ENCODE results near the gene TPK1. TPM values are rescaled to one million over a fixed set of nuclear protein-coding genes. Genes with fewer than 3 reads are reported as not detected.
"Not testable (repeated sequence)": the region's sequence is repeated elsewhere in the genome, so short reads cannot be mapped to it uniquely, and the experiment has no call there.

Gene TPK1
- polyA plus RNA-seq, 2 donors: 0.63 to 1.8 TPM

DNA sequence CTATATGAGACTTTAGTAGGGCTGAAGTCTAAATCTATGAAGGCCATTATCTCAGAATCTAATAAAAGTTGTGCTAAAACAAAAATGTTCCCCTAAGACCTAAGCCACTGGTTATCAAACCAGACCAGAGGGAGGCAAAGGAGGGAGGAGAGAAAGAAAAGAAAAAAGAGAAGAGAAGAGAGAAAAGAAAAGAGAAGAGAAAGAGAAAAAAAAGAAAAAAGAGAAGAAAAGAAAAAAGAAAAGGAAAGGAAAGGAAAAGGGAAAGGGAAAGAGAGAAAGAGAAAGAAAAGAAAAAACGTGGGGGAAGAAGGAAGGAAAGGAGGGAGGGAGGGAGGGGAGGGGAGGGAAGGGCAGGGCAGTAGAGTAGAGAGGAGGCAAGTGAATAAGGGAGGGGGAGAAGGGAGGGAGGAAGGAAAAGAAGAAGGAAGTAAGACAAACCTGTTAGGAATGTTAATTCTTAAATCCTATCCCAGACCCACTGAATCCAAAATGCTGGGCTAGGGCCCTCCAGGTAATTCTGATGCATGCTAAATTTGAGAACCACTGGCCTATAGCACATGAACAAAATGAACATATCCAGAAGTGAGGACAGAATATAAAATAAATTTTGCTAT lies 98.9 kb downstream of the TPK1 start:
- 30 to 32% methylated on average over 1 of the region's 1 CpG for whole genome bisulfite sequencing, 2 donors
- H3K27ac ChIP-seq (ENCODE audit: low read depth in 2 of 2, low read length in 1 of 2): no peak overlapping the region
- no peaks in the 10 kb centered on the region for H3K36me3 ChIP-seq (ENCODE audit: control insufficient read depth in 2 of 2, insufficient read depth in 2 of 2, low read length in 1 of 2)
- no peaks in the 10 kb centered on the region for H3K27me3 ChIP-seq (ENCODE audit: control insufficient read depth in 1 of 2, insufficient read depth in 2 of 2, low read length in 2 of 2)
- no peaks in the 10 kb centered on the region for H3K9me3 ChIP-seq (ENCODE audit: control insufficient read depth in 2 of 2, insufficient read depth in 1 of 2, low read depth in 1 of 2, low read length in 1 of 2)
- no peak overlapping the region for H3K4me3 ChIP-seq (ENCODE audit: low read depth in 1 of 2, low read length in 2 of 2)
- no peaks in the 10 kb centered on the region for H3K4me1 ChIP-seq (ENCODE audit: control insufficient read depth in 2 of 2, insufficient read depth in 2 of 2, low read length in 1 of 2)

DNA sequence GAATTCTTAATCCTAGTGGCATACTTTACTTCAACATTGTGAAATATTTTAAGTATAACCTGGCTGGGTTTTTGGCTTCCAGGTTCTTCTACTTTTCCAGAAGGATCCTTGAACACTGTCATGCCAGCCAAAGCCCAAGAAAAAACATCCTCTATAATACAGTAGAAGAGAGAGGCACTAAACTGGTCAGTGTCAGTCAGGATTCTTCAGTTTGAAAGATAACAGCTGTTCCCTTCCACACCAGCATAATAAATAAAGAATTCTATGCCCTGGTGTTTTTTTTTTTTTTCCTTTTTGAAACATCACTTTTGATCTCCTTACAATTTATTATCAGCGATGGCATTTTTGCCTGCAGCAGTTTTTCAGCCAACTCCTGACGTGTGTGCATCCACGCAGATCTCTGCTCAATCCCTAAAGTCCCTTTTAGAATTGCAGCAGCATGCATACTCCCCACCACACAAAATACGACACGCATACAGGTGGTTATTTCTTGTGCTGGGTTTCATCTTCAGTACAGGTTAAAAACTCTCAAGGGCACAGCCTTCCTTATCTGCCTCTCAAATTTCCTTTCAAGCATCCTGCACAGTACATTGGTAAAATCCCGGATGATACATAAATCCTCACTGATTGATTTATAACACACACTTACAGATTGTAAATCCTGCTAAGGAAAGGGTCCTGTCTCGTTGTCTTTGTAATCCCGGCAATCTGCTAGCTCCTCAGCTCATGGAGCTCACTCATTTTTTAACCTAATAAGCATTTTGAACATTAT lies 100.2 kb downstream of the TPK1 start:
- Histone ChIP-seq H3K27ac (ENCODE audit: low read depth in 2 of 2, low read length in 1 of 2) (no peak overlapping the region), H3K36me3 (ENCODE audit: control insufficient read depth in 2 of 2, insufficient read depth in 2 of 2, low read length in 1 of 2) (no peaks in the 10 kb centered on the region), H3K4me3 (ENCODE audit: low read depth in 1 of 2, low read length in 2 of 2) (no peak overlapping the region), H3K9me3 (ENCODE audit: control insufficient read depth in 2 of 2, insufficient read depth in 1 of 2, low read depth in 1 of 2, low read length in 1 of 2) (no peaks in the 10 kb centered on the region), H3K27me3 (ENCODE audit: control insufficient read depth in 1 of 2, insufficient read depth in 2 of 2, low read length in 2 of 2) (no peaks in the 10 kb centered on the region), H3K4me1 (ENCODE audit: control insufficient read depth in 2 of 2, insufficient read depth in 2 of 2, low read length in 1 of 2) (no peaks in the 10 kb centered on the region)
- WGBS, 2 donors: 47 to 56% methylated on average over 8 of the region's 8 CpGs

- Histone ChIP-seq H3K27ac (ENCODE audit: low read depth in 2 of 2, low read length in 1 of 2) (no peak overlapping the region), H3K4me3 (ENCODE audit: low read depth in 1 of 2, low read length in 2 of 2) (no peak overlapping the region), H3K9me3 (ENCODE audit: control insufficient read depth in 2 of 2, insufficient read depth in 1 of 2, low read depth in 1 of 2, low read length in 1 of 2) (no peaks in the 10 kb centered on the region), H3K36me3 (ENCODE audit: control insufficient read depth in 2 of 2, insufficient read depth in 2 of 2, low read length in 1 of 2) (no peaks in the 10 kb centered on the region), H3K4me1 (ENCODE audit: control insufficient read depth in 2 of 2, insufficient read depth in 2 of 2, low read length in 1 of 2) (no peaks in the 10 kb centered on the region), H3K27me3 (ENCODE audit: control insufficient read depth in 1 of 2, insufficient read depth in 2 of 2, low read length in 2 of 2) (no peaks in the 10 kb centered on the region)
- WGBS, 2 donors: 87 to 88% methylated on average over 6 of the region's 6 CpGs
Observed at GRCh38 chr7:144731661-144732351, 104.0 kb downstream of the TPK1 start.

DNA sequence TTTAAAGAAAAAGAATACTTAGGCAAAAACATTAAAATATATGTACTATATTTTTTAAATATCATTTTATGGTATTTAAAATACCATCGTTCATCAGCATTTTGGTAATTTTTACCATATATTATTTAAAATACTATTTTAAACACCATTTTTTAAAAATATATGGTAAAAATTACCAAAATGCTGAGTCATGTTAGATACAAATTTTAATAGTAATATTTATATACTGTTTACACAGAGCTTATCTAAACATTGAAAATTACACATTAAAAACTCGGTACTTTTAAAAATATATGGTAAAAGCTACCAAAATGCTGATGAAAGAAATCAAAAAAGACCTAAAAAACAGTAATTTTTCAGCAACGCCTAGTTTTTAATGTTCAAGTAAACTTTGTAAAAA lies 105.6 kb downstream of the TPK1 start:
- Histone ChIP-seq H3K4me1 (ENCODE audit: control insufficient read depth in 2 of 2, insufficient read depth in 2 of 2, low read length in 1 of 2) (no peaks in the 10 kb centered on the region), H3K9me3 (ENCODE audit: control insufficient read depth in 2 of 2, insufficient read depth in 1 of 2, low read depth in 1 of 2, low read length in 1 of 2) (no peaks in the 10 kb centered on the region), H3K36me3 (ENCODE audit: control insufficient read depth in 2 of 2, insufficient read depth in 2 of 2, low read length in 1 of 2) (no peaks in the 10 kb centered on the region), H3K27ac (ENCODE audit: low read depth in 2 of 2, low read length in 1 of 2) (no peak overlapping the region), H3K4me3 (ENCODE audit: low read depth in 1 of 2, low read length in 2 of 2) (no peak overlapping the region), H3K27me3 (ENCODE audit: control insufficient read depth in 1 of 2, insufficient read depth in 2 of 2, low read length in 2 of 2) (no peaks in the 10 kb centered on the region)
- 81 to 83% methylated on average over 3 of the region's 3 CpGs for WGBS, 2 donors

DNA sequence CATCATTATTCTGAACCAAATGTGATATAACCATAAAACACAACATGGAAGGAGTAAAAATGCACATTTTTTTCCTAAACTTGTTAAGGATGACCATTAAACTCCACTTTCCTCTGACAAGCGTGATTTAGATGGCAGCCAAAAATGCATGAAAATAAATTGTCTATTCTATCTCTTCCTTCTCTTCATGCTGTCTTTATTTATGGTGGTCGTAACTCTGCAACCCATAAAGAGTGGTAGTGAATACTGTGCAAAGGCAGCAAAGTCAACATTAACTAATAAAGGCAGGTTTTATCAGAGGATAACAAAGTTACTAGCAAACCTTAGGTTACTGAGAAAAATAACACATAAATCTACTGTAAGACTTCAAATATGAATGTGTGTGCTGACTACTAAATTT lies 106.6 kb downstream of the TPK1 start:
- Histone ChIP-seq H3K27ac (ENCODE audit: low read depth in 2 of 2, low read length in 1 of 2) (no peak overlapping the region), H3K4me3 (ENCODE audit: low read depth in 1 of 2, low read length in 2 of 2) (no peak overlapping the region), H3K27me3 (ENCODE audit: control insufficient read depth in 1 of 2, insufficient read depth in 2 of 2, low read length in 2 of 2) (no peaks in the 10 kb centered on the region), H3K36me3 (ENCODE audit: control insufficient read depth in 2 of 2, insufficient read depth in 2 of 2, low read length in 1 of 2) (no peaks in the 10 kb centered on the region), H3K9me3 (ENCODE audit: control insufficient read depth in 2 of 2, insufficient read depth in 1 of 2, low read depth in 1 of 2, low read length in 1 of 2) (no peaks in the 10 kb centered on the region), H3K4me1 (ENCODE audit: control insufficient read depth in 2 of 2, insufficient read depth in 2 of 2, low read length in 1 of 2) (no peaks in the 10 kb centered on the region)
- WGBS, 2 donors: 72 to 73% methylated on average over 2 of the region's 2 CpGs

- Histone ChIP-seq H3K4me3 (ENCODE audit: low read depth in 1 of 2, low read length in 2 of 2) (no peak overlapping the region), H3K36me3 (ENCODE audit: control insufficient read depth in 2 of 2, insufficient read depth in 2 of 2, low read length in 1 of 2) (no peaks in the 10 kb centered on the region), H3K9me3 (ENCODE audit: control insufficient read depth in 2 of 2, insufficient read depth in 1 of 2, low read depth in 1 of 2, low read length in 1 of 2) (no peaks in the 10 kb centered on the region), H3K4me1 (ENCODE audit: control insufficient read depth in 2 of 2, insufficient read depth in 2 of 2, low read length in 1 of 2) (no peaks in the 10 kb centered on the region), H3K27ac (ENCODE audit: low read depth in 2 of 2, low read length in 1 of 2) (no peak overlapping the region), H3K27me3 (ENCODE audit: control insufficient read depth in 1 of 2, insufficient read depth in 2 of 2, low read length in 2 of 2) (no peaks in the 10 kb centered on the region)
- 61% methylated on average over 4 of the region's 4 CpGs for WGBS, 2 donors
Observed at GRCh38 chr7:144728551-144728950, 107.3 kb downstream of the TPK1 start.

GRCh38 chr7:144726840-144727239 lies 109.0 kb downstream of the TPK1 start:
- not testable (repeated sequence) for H3K4me3 ChIP-seq (ENCODE audit: low read depth in 1 of 2, low read length in 2 of 2); H3K27me3 ChIP-seq (ENCODE audit: control insufficient read depth in 1 of 2, insufficient read depth in 2 of 2, low read length in 2 of 2); H3K27ac ChIP-seq (ENCODE audit: low read depth in 2 of 2, low read length in 1 of 2); H3K4me1 ChIP-seq (ENCODE audit: control insufficient read depth in 2 of 2, insufficient read depth in 2 of 2, low read length in 1 of 2); H3K36me3 ChIP-seq (ENCODE audit: control insufficient read depth in 2 of 2, insufficient read depth in 2 of 2, low read length in 1 of 2); H3K9me3 ChIP-seq (ENCODE audit: control insufficient read depth in 2 of 2, insufficient read depth in 1 of 2, low read depth in 1 of 2, low read length in 1 of 2)
- 90 to 94% methylated on average over 12 of the region's 12 CpGs for WGBS, 2 donors

- Histone ChIP-seq H3K27me3 (ENCODE audit: control insufficient read depth in 1 of 2, insufficient read depth in 2 of 2, low read length in 2 of 2) (no peaks in the 10 kb centered on the region), H3K36me3 (ENCODE audit: control insufficient read depth in 2 of 2, insufficient read depth in 2 of 2, low read length in 1 of 2) (no peaks in the 10 kb centered on the region), H3K4me1 (ENCODE audit: control insufficient read depth in 2 of 2, insufficient read depth in 2 of 2, low read length in 1 of 2) (no peaks in the 10 kb centered on the region), H3K4me3 (ENCODE audit: low read depth in 1 of 2, low read length in 2 of 2) (no peak overlapping the region), H3K9me3 (ENCODE audit: control insufficient read depth in 2 of 2, insufficient read depth in 1 of 2, low read depth in 1 of 2, low read length in 1 of 2) (no peaks in the 10 kb centered on the region), H3K27ac (ENCODE audit: low read depth in 2 of 2, low read length in 1 of 2) (no peak overlapping the region)
- WGBS, 2 donors: 79 to 81% methylated on average over 1 of the region's 1 CpG
Observed at GRCh38 chr7:144725070-144725469, 110.8 kb downstream of the TPK1 start.

DNA sequence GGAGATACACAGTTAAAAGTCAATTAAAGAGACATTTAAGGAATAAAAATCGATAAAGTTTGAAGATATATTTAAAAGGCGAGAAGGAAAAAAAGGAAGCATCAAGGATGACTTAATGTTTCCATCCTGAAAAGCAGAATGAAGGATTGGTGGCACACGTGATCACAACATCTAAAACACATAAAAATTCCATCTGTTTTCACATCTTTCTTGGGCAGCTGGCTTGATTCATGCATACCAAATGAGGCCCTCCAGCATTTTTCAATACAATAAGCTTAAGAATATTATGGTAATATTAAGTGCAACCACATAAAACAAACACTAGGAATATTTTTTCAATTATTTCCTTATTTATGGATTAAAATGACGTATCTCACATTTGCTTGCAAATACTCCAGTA lies 112.6 kb downstream of the TPK1 start:
- Histone ChIP-seq H3K9me3 (ENCODE audit: control insufficient read depth in 2 of 2, insufficient read depth in 1 of 2, low read depth in 1 of 2, low read length in 1 of 2) (no peaks in the 10 kb centered on the region), H3K4me1 (ENCODE audit: control insufficient read depth in 2 of 2, insufficient read depth in 2 of 2, low read length in 1 of 2) (no peaks in the 10 kb centered on the region), H3K27me3 (ENCODE audit: control insufficient read depth in 1 of 2, insufficient read depth in 2 of 2, low read length in 2 of 2) (no peaks in the 10 kb centered on the region), H3K4me3 (ENCODE audit: low read depth in 1 of 2, low read length in 2 of 2) (no peak overlapping the region), H3K27ac (ENCODE audit: low read depth in 2 of 2, low read length in 1 of 2) (no peak overlapping the region), H3K36me3 (ENCODE audit: control insufficient read depth in 2 of 2, insufficient read depth in 2 of 2, low read length in 1 of 2) (no peaks in the 10 kb centered on the region)
- WGBS, 2 donors: 58 to 71% methylated on average over 4 of the region's 4 CpGs
